K562 (cell line): Measurements from ENCODE around the gene PGGHG. TPM values are rescaled to one million over a fixed set of nuclear protein-coding genes. Genes with fewer than 3 reads are reported as not detected.
A peak's percentile ranks its signal among the peaks of the same experiment; 100 is the strongest.

Experiments used
- BCOR ChIP-seq: fragments of 450-650 bp; IDR thresholded peaks from 2 replicates; pipeline ENCODE4 v1.6.1; 2016
- CREB3L1 ChIP-seq: fragments of 450-650 bp; IDR thresholded peaks from 2 replicates; pipeline ENCODE4 v1.6.1; 2014; ENCODE audit warnings: low read depth, mild to moderate bottlenecking, moderate library complexity, borderline replicate concordance
- ETS1 ChIP-seq: conservative IDR thresholded peaks from 2 replicates; pipeline ENCODE4 v1.6.1; 2011; ENCODE audit warnings: low read depth, mild to moderate bottlenecking, low read length; ENCODE audit not compliant: control insufficient read depth
- MAX ChIP-seq: sonication (generic); formaldehyde crosslinking; IDR thresholded peaks from 2 replicates; pipeline ENCODE4 v1.9.0; 2022; ENCODE audit warnings: mild to moderate bottlenecking, missing genetic modification reagents
- MYNN ChIP-seq, 2 experiments: sonication (generic); formaldehyde crosslinking in 1 of 2; IDR thresholded peaks; 2 replicates each; pipeline versions ENCODE4 v1.5.0 to v1.6.1; 2016 to 2020; ENCODE audit warnings: antibody characterized with exemption in 1 of 2, missing genetic modification reagents in 1 of 2
- NCOR1 ChIP-seq: fragments of 450-650 bp; IDR thresholded peaks from 2 replicates; pipeline ENCODE4 v1.6.1; 2016; ENCODE audit warnings: mild to moderate bottlenecking, moderate library complexity
- RAD21 ChIP-seq, 2 experiments: fragments of 250-450 bp in 1 of 2; fragments of 450-650 bp in 1 of 2; sonication (Bioruptor Pico) in 1 of 2; formaldehyde crosslinking in 1 of 2; IDR thresholded peaks in 1 of 2; conservative IDR thresholded peaks in 1 of 2; 2 replicates each; pipeline versions ENCODE4 v1.4.0 to v1.8.0; 2020 to 2022; ENCODE audit warnings: mild to moderate bottlenecking in 2 of 2, moderate library complexity in 1 of 2
- RREB1 ChIP-seq: fragments of 250-450 bp; sonication (Bioruptor Pico); IDR thresholded peaks from 2 replicates; pipeline ENCODE4 v1.4.0; 2020
- TBP ChIP-seq: optimal IDR thresholded peaks from 2 replicates; pipeline ENCODE3; 2011; ENCODE audit warnings: low read depth, low read length, improper control_type of control experiment
- ZHX1 ChIP-seq: fragments of 150-350 bp; conservative IDR thresholded peaks from 2 replicates; pipeline ENCODE4 v1.6.1; 2014; ENCODE audit warnings: low read length
- ZNF12 ChIP-seq: sonication (generic); formaldehyde crosslinking; IDR thresholded peaks from 2 replicates; pipeline ENCODE4 v1.4.0; 2020; ENCODE audit warnings: mild to moderate bottlenecking, missing genetic modification reagents
- ZNF347 ChIP-seq: fragments of 450-650 bp; formaldehyde crosslinking; IDR thresholded peaks from 2 replicates; pipeline ENCODE4 v1.4.0; 2020; ENCODE audit warnings: low read depth, mild to moderate bottlenecking, moderate library complexity
- ZNF668 ChIP-seq: fragments of 250-450 bp; sonication (Bioruptor Pico); IDR thresholded peaks from 2 replicates; pipeline ENCODE4 v1.8.0; 2022; ENCODE audit warnings: mild to moderate bottlenecking, inconsistent platforms
- ZNF764 ChIP-seq: fragments of 250-450 bp; sonication (Bioruptor Pico); IDR thresholded peaks from 2 replicates; pipeline ENCODE4 v1.4.0; 2020; ENCODE audit warnings: low read depth, mild to moderate bottlenecking, moderate library complexity
- polyA plus RNA-seq, 8 experiments: library from polyadenylated mRNA; depleted of rRNA in 4 of 8; stranded (reverse) in 5 of 8; unstranded in 3 of 8; fragments of >200 nt; fragmentation: Nextera tagmentation in 2 of 8; fragmentation: Illumina TruSeq in 1 of 8; extraction: Ambion mirVana in 2 of 8; extraction: Trizol in 1 of 8; gene quantifications; 2 replicates each; pipeline versions ENCODE4 v1.2.1 to v1.2.3, GENCODE V29; 2011 to 2014; ENCODE audit warnings: inconsistent platforms in 1 of 8, missing spikeins in 1 of 8
- total RNA-seq, 7 experiments: library from RNA; depleted of rRNA in 6 of 7; stranded (reverse); fragments of >200 nt in 6 of 7; fragmentation: Illumina TruSeq in 2 of 7; extraction: Trizol in 2 of 7; gene quantifications; 2 replicates each; pipeline versions ENCODE4 v1.2.1 to v1.2.3, GENCODE V29; 2011 to 2021; ENCODE audit warnings: low replicate concordance in 1 of 7

The PGGHG gene
- total and polyA plus RNA-seq, 9 of the 15 experiments (the other 6 are each of a cell fraction or from before 2014, with no cell fraction given) = 0.38 to 85.1 (median 18.1) TPM

GRCh38 chr11:313787-314553 lies 25.0 kb downstream of the PGGHG start, which contains the start of gene IFITM1 (continued):
- TF ChIP-seq ZHX1 (no peak), CREB3L1 (no peak), BCOR (peak; percentile 32; the same call in 1 of the 2 replicates), RREB1 (CRISPR knock-in tag) (peak; percentile 71; the same call in 1 of the 2 replicates), ZNF12 (CRISPR knock-in tag) (no peak), MAX (peak; percentile 47; the same call in 1 of the 2 replicates), RAD21 (CRISPR knock-in tag; conservative IDR thresholded peaks at IDR 0.05 in 1 of 2, IDR thresholded peaks at IDR 0.05 in 1 of 2) (0 out of 4 replicates have a peak, but pooled peaks of 1 of the 2 experiments have one; percentile 26), ZNF347 (CRISPR knock-in tag) (no peak), ZNF764 (no peak), ZNF668 (CRISPR knock-in tag) (no peak), TBP (peak; percentile 94), NCOR1 (no peak), MYNN (IDR thresholded peaks at IDR 0.05) (no peak), MYNN (CRISPR knock-in tag; IDR thresholded peaks at IDR 0.05) (no peak), ETS1 (0 out of 2 replicates have a peak, but pooled peaks have one; percentile 25)
